ENCODE measurements around the gene EDARADD.
A peak's percentile ranks its signal among the peaks of the same experiment; 100 is the strongest.
"Not testable (repeated sequence)": the region's sequence is repeated elsewhere in the genome, so short reads cannot be mapped to it uniquely, and the experiment has no call there.

Gene EDARADD

GRCh38 chr1:236426215-236426614 lies 32.1 kb downstream of the EDARADD start:
- ATAC-seq (replicated peaks) = no peak
- H3K27ac Mint-ChIP-seq = peak overlapping the region in 1 of 2 donors; percentile 80
- no peak overlapping the region for H3K4me3 Mint-ChIP-seq
- DNase-seq = no peak
- H3K27me3 Mint-ChIP-seq = no peaks in the 10 kb centered on the region
- peaks cover 3 to 15% of the 10 kb centered on the region in 2 donors for H3K4me1 Mint-ChIP-seq (ENCODE audit: low read depth in 2 of 2)
- H3K9me3 Mint-ChIP-seq = no peaks in the 10 kb centered on the region
- peaks cover 5% of the 10 kb centered on the region for H3K36me3 Mint-ChIP-seq (ENCODE audit: insufficient read depth)

- ATAC-seq (replicated peaks) (no peak), DNase-seq (no peak)
- Mint-ChIP-seq H3K27ac (no peak overlapping the region), H3K9me3 (no peaks in the 10 kb centered on the region), H3K27me3 (no peaks in the 10 kb centered on the region), H3K4me1 (ENCODE audit: low read depth in 2 of 2) (peaks cover 2 to 9% of the 10 kb centered on the region in 2 donors), H3K36me3 (ENCODE audit: insufficient read depth) (peaks cover 5% of the 10 kb centered on the region), H3K4me3 (no peak overlapping the region)
Observed at GRCh38 chr1:236429715-236430274, 35.7 kb downstream of the EDARADD start.

- no peaks in the 10 kb centered on the region for H3K9me3 Mint-ChIP-seq
- H3K27ac Mint-ChIP-seq = no peak overlapping the region
- ATAC-seq (replicated peaks) (no peak), DNase-seq (no peak)
- H3K4me1 Mint-ChIP-seq (ENCODE audit: low read depth in 2 of 2) = peaks cover 4% of the 10 kb centered on the region in 2 donors
- no peak overlapping the region for H3K4me3 Mint-ChIP-seq
- no peaks in the 10 kb centered on the region for H3K27me3 Mint-ChIP-seq
- peaks cover 6% of the 10 kb centered on the region for H3K36me3 Mint-ChIP-seq (ENCODE audit: insufficient read depth)
Observed at GRCh38 chr1:236433819-236434315, 39.8 kb downstream of the EDARADD start.

- H3K27me3 Mint-ChIP-seq = no peaks in the 10 kb centered on the region
- H3K9me3 Mint-ChIP-seq = no peaks in the 10 kb centered on the region
- no peak for DNase-seq
- peaks cover 4% of the 10 kb centered on the region for H3K36me3 Mint-ChIP-seq (ENCODE audit: insufficient read depth)
- no peak for ATAC-seq (replicated peaks)
- H3K4me3 Mint-ChIP-seq = no peak overlapping the region
- H3K27ac Mint-ChIP-seq = no peak overlapping the region
- H3K4me1 Mint-ChIP-seq (ENCODE audit: low read depth in 2 of 2) = peaks cover 2 to 4% of the 10 kb centered on the region in 2 donors
Observed at GRCh38 chr1:236438614-236439013, 44.5 kb downstream of the EDARADD start.

GRCh38 chr1:236440373-236440772 lies 46.3 kb downstream of the EDARADD start:
- peaks cover 0 to 2% of the 10 kb centered on the region in 2 donors for H3K4me1 Mint-ChIP-seq (ENCODE audit: low read depth in 2 of 2)
- H3K27me3 Mint-ChIP-seq = no peaks in the 10 kb centered on the region
- peaks cover 4% of the 10 kb centered on the region for H3K36me3 Mint-ChIP-seq (ENCODE audit: insufficient read depth)
- DNase-seq = no peak
- no peaks in the 10 kb centered on the region for H3K9me3 Mint-ChIP-seq
- no peak overlapping the region for H3K4me3 Mint-ChIP-seq
- peak overlapping the region in 1 of 2 donors; percentile 17 for H3K27ac Mint-ChIP-seq
- ATAC-seq (replicated peaks) = no peak

- H3K27ac Mint-ChIP-seq = peak overlapping the region in 1 of 2 donors; percentile 26
- peaks cover 7% of the 10 kb centered on the region for H3K36me3 Mint-ChIP-seq (ENCODE audit: insufficient read depth)
- no peaks in the 10 kb centered on the region for H3K9me3 Mint-ChIP-seq
- ATAC-seq (replicated peaks) = no peak
- H3K4me1 Mint-ChIP-seq (ENCODE audit: low read depth in 2 of 2) = peaks cover 8 to 13% of the 10 kb centered on the region in 2 donors
- H3K4me3 Mint-ChIP-seq = no peak overlapping the region
- no peak for DNase-seq
- no peaks in the 10 kb centered on the region for H3K27me3 Mint-ChIP-seq
Observed at GRCh38 chr1:236450779-236451178, 56.7 kb downstream of the EDARADD start.

- Mint-ChIP-seq H3K27ac (peak overlapping the region; percentile 26 to 83), H3K9me3 (no peaks in the 10 kb centered on the region), H3K27me3 (no peaks in the 10 kb centered on the region), H3K4me3 (no peak overlapping the region), H3K36me3 (ENCODE audit: insufficient read depth) (peaks cover 8% of the 10 kb centered on the region), H3K4me1 (ENCODE audit: low read depth in 2 of 2) (peaks cover 16 to 19% of the 10 kb centered on the region in 2 donors)
- peak; percentile 43 to 53 (median 46) for DNase-seq
- ATAC-seq (replicated peaks) = peak; percentile 86
Observed at GRCh38 chr1:236451796-236452373, 57.8 kb downstream of the EDARADD start.

- H3K9me3 Mint-ChIP-seq = no peaks in the 10 kb centered on the region
- DNase-seq (no peak), ATAC-seq (replicated peaks) (no peak)
- H3K36me3 Mint-ChIP-seq (ENCODE audit: insufficient read depth) = peaks cover 12% of the 10 kb centered on the region
- no peaks in the 10 kb centered on the region for H3K27me3 Mint-ChIP-seq
- peaks cover 16 to 30% of the 10 kb centered on the region in 2 donors for H3K4me1 Mint-ChIP-seq (ENCODE audit: low read depth in 2 of 2)
- H3K4me3 Mint-ChIP-seq = no peak overlapping the region
- no peak overlapping the region for H3K27ac Mint-ChIP-seq
Observed at GRCh38 chr1:236455243-236455642, 61.2 kb downstream of the EDARADD start.

GRCh38 chr1:236457775-236458174 lies 63.7 kb downstream of the EDARADD start:
- H3K36me3 Mint-ChIP-seq (ENCODE audit: insufficient read depth) = peaks cover 10% of the 10 kb centered on the region
- H3K27me3 Mint-ChIP-seq = no peaks in the 10 kb centered on the region
- H3K27ac Mint-ChIP-seq = peak overlapping the region in 1 of 2 donors; percentile 3
- ATAC-seq (replicated peaks) = no peak
- H3K4me3 Mint-ChIP-seq = no peak overlapping the region
- H3K4me1 Mint-ChIP-seq (ENCODE audit: low read depth in 2 of 2) = peaks cover 8 to 21% of the 10 kb centered on the region in 2 donors
- no peaks in the 10 kb centered on the region for H3K9me3 Mint-ChIP-seq
- no peak for DNase-seq

- Mint-ChIP-seq H3K36me3 (ENCODE audit: insufficient read depth) (peaks cover 7% of the 10 kb centered on the region), H3K27me3 (no peaks in the 10 kb centered on the region), H3K4me1 (ENCODE audit: low read depth in 2 of 2) (peaks cover 10 to 21% of the 10 kb centered on the region in 2 donors), H3K9me3 (no peaks in the 10 kb centered on the region), H3K27ac (no peak overlapping the region), H3K4me3 (no peak overlapping the region)
- DNase-seq (no peak), ATAC-seq (replicated peaks) (no peak)
Observed at GRCh38 chr1:236458996-236459395, 64.9 kb downstream of the EDARADD start.

- H3K27me3 Mint-ChIP-seq = no peaks in the 10 kb centered on the region
- no peak overlapping the region for H3K4me3 Mint-ChIP-seq
- H3K4me1 Mint-ChIP-seq (ENCODE audit: low read depth in 2 of 2) = peaks cover 15 to 28% of the 10 kb centered on the region in 2 donors
- H3K9me3 Mint-ChIP-seq = no peaks in the 10 kb centered on the region
- H3K27ac Mint-ChIP-seq = no peak overlapping the region
- DNase-seq (no peak), ATAC-seq (replicated peaks) (no peak)
- peaks cover 7% of the 10 kb centered on the region for H3K36me3 Mint-ChIP-seq (ENCODE audit: insufficient read depth)
Observed at GRCh38 chr1:236460103-236460502, 66.0 kb downstream of the EDARADD start.

- H3K27me3 Mint-ChIP-seq; DNase-seq; H3K27ac Mint-ChIP-seq; H3K4me3 Mint-ChIP-seq; ATAC-seq (replicated peaks); H3K9me3 Mint-ChIP-seq; H3K36me3 Mint-ChIP-seq (ENCODE audit: insufficient read depth): not testable (repeated sequence)
- peaks cover 21 to 26% of the 10 kb centered on the region in 2 donors for H3K4me1 Mint-ChIP-seq (ENCODE audit: low read depth in 2 of 2)
Observed at GRCh38 chr1:236464197-236464596, 70.1 kb downstream of the EDARADD start.

- Mint-ChIP-seq H3K27ac (peak overlapping the region in 1 of 2 donors; percentile 29), H3K4me1 (ENCODE audit: low read depth in 2 of 2) (peaks cover 21% of the 10 kb centered on the region in 2 donors), H3K9me3 (no peaks in the 10 kb centered on the region), H3K27me3 (no peaks in the 10 kb centered on the region), H3K36me3 (ENCODE audit: insufficient read depth) (peaks cover 5% of the 10 kb centered on the region), H3K4me3 (peak overlapping the region; percentile 26 to 36)
- ATAC-seq (replicated peaks) = peak; percentile 69
- no peak for DNase-seq
Observed at GRCh38 chr1:236465231-236465958, 71.3 kb downstream of the EDARADD start.

GRCh38 chr1:236465959-236466303 lies 71.8 kb downstream of the EDARADD start:
- Mint-ChIP-seq H3K4me1 (ENCODE audit: low read depth in 2 of 2) (peaks cover 21% of the 10 kb centered on the region in 2 donors), H3K27ac (peak overlapping the region in 1 of 2 donors; percentile 29), H3K9me3 (no peaks in the 10 kb centered on the region), H3K36me3 (ENCODE audit: insufficient read depth) (peaks cover 9% of the 10 kb centered on the region), H3K4me3 (peak overlapping the region; percentile 26 to 36), H3K27me3 (no peaks in the 10 kb centered on the region)
- DNase-seq = peak in 1 of 3 experiments; percentile 2
- peak; percentile 83 for ATAC-seq (replicated peaks)

Measured in effector memory CD8-positive, alpha-beta T cell (primary cell).